GM21360 (cell line): ENCODE results near the gene CNN2.
A peak's percentile ranks its signal among the peaks of the same experiment; 100 is the strongest.
"Not testable (repeated sequence)": the region's sequence is repeated elsewhere in the genome, so short reads cannot be mapped to it uniquely, and the experiment has no call there.

Source experiments
- ATAC-seq: cut with Tn5 transposase; IDR thresholded peaks from one replicate; pipeline ENCODE4 v1.9.1; 2021; ENCODE audit warnings: mild to moderate bottlenecking, moderate library complexity; ENCODE audit not compliant: unreplicated experiment

CNN2 gene

DNA sequence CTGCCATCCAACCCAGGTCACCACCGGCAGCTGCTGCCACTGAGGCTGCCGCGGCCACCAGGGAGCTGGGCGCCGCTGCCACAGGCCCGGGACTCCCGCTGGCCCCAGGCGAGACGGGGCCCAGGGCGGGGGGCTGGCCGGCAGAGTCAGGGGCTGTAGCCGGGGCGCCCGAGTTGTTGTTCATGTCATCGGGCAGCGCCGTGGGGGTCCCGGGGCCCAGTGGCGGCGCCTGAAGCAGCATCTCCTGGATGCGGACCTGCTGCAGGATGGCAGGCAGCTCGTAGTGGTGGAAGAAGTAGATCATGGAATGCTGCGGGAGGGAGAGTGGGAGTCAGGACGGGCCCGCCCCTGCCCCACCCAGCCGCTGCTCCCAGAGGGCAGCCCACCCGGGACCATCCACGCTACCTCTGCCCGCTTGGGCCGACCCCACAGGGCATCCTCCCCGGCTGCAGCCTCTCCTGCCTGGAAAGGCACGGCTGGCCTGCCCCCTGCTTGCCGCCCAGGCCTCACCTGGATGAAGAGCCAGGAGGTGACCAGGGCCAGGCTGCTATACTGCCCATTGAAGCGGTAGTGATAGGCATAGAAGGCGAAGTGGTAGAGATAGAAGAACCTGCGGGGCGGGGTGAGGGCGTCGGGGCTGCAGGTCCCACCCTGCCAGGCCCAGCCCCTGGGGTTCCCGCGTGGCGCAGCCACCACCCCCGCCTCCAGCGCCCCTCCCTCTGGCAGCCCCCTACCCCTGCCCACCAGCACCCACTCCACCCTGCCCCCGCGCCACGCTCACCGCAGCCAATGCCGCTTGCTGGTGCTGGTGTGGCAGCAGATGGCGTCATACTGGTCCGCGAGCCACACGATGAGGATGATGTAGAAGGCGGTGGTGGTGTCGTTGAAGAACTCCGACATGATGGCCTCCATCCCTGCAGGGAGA is 15.6 kb upstream of the CNN2 start:
- no peak for ATAC-seq

DNA sequence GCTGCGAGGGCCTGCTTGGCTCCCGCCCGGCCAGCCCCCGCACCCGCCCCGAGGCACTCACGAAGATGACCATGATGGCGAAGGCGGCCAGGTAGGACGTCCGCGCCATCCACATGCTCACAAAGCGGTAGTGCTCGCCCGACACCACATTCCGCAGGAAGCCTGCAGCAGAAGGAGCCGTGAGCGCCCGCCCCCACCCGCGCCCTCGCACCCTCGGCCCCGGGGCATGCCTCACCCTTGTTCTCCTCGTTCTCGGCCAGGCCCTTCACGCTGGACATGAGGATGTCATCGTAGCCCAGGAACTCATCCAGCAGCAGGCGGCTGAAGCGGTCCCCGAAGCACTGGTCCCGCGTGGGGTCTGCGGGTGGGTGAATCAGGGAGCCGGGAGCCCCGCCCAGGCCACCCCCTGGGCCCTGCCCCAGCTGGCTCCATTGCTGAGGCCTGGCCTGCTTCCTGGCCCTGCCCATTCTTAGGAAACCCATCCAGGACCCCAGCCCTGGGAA is 14.5 kb upstream of the CNN2 start:
- no peak for ATAC-seq

DNA sequence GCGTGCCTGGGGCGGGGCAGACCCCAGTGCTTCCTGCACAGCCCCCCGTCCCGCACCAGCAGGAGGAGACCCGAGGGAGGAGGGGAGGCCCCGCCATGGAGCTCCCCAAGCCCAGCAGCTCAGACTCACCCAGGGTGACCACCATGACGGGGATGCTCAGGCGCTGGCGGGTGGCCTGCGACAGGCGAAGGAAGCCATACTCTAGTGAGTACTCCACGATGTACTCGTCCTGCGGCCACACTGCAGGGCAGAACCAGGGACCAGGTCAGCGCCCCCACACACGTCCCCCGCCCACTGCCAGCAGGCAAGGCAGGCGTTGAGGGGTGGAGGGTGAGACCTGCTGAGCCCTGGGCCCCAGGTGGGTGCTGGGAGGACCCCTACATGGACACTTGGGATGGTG is 14.1 kb upstream of the CNN2 start:
- no peak for ATAC-seq

DNA sequence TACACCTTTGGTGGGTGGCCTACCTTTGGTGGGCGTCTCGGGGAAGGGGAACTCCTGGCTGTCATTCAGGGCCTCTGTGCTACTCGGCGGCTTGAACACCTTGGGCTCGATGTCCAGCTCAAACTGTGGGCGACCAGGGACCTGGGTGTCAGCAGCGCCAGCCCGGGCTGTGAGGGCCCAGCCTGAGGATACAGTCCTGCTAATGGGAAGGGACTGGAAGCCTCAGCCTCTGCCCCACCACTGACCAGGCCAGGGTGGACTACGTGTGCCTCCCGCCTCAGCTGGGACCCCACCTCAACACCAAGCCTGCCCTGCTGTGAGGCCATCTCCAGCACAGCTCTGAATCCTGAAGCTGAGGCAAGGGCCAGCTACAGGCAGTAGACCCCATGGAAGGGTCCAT is 13.2 kb upstream of the CNN2 start:
- no peak for ATAC-seq

DNA sequence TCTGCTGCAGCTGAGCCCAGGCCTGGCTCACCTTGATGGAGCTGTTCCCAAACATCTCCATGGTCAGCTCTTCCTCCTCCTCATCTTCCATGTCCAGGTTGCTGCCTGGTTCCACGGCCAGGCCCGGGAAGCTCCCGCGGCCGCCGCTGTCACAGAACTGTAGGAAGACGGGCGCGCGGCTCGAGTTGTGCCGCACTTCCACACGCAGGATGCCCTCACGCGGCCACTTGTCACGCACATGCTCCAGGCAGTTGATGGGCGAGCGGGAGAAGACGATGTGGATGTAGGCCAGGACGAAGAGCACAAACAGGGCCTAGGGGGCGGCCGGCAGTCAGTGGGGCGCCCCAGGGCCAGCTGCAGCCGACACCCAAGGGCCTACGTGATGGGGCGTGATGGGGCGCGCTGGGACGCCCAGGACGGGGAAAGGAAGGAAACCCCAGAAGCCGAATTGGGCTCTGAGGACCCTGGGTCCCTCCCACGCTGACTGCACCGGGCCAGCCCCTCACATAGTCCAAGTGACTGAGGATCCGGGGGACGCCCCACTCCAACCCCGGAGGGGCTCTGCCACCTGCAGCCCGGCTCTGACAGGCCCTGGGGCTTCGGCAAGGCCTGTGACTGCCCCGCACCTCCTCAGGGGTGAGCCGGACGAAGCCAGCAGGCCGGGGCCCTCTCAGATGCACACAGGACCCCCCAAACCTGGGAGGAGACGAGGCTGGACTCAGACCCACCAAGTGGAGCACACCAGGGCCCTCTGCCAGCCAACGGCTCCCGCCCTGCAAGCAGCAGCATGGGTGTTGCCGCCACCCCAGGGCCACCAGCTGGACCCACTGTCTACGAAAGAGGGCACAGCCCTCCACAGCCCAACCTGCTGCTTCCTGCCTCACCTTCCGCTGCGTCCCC is 12.0 kb upstream of the CNN2 start:
- ATAC-seq: no peak

DNA sequence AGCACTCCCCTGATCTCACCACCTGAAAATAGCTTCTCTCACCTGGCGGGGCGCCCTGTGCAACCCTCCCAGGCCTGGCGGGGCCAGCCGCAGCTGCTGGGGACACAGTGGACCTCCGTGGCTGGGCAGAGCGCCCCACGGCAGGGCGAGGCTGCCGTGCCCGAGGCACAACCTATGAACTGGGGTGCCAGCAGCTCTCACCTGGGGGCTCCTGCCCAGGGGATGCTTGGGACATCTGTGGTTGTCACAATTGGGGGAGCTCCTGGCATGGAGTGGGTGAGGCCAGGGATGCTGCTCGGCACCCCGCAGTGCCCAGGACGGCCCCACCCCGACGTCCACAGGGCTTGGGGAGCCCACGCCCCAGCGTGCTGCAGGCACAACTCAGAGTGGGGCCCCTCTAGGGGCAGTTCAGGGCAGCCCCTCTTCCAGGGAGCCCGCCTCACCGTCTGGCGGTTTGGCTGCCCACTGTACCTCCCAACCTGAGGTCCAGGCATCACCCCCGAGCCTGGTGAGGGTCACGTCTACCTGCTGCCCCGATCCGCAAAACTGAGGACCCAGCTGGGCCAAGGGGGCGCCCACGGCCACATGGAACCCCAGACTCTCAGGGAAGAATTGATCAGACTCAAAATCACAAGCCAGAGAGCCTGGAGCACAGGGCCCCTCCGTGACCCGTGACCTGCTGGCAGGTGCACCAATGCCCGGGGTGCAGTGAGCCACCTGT is 11.2 kb upstream of the CNN2 start:
- no peak for ATAC-seq

DNA sequence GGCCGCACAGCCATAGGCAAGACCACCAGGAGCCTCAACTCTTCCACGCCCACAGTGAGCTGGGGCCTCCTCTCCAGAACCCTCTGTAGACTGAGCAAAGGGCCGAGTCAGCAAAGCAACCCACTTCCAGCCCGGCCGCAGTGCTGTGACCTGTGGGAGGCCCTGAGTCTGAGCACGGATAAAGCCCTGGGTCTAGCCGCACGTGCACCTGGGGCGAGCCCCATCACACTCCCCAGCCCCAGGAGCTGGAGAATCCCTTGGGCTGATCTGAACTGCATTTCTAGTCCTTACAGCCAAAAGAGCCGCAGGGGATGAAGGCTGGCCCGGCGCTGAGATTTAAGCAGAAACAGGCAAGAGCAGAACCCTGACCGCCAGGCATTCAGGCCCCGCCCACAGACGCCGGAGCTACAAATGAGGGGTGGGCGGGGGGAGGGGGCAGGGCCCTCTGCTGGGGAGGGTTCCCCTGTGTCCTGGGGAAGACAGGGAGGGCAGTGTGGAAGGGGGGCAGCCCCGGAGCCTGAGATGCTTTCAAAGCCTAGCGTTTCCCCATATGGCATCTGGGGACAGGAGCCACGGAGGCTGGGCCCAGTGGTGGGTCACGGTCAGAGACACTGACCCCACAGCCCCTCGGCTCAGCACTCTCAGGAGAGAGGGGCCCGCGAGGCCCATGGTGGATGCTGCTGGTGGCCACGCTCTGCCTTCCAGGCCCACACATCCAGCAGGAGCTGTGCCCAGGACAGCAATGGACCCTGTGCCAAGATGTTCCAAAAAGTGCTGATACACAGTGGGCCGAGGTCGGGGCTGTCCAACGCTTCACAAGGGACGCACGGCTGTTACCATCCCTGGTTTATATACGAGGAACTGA is 10.4 kb upstream of the CNN2 start:
- ATAC-seq: no peak

DNA sequence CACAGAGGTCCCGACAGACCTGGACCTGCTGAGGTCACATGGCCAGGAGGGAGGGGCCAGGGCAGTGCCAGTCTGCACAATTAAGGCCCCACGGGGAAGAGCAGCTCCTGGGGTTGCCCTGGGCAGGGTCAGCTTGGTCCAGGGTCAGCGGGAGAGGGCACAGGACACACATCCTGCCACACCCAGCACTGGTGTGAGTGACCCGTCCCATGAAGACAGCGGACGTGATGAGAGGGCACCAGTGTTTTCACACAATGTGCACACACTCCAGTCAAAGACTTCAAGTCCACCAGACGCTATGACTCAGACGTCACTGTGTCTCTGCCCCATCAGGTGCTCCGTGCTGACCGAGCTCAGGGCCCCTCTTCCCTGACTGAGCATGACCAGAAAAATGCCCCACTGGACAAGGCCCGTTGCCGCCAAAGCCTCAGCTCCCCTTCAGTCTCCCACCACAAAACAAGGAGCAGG is 9.7 kb upstream of the CNN2 start:
- no peak for ATAC-seq

DNA sequence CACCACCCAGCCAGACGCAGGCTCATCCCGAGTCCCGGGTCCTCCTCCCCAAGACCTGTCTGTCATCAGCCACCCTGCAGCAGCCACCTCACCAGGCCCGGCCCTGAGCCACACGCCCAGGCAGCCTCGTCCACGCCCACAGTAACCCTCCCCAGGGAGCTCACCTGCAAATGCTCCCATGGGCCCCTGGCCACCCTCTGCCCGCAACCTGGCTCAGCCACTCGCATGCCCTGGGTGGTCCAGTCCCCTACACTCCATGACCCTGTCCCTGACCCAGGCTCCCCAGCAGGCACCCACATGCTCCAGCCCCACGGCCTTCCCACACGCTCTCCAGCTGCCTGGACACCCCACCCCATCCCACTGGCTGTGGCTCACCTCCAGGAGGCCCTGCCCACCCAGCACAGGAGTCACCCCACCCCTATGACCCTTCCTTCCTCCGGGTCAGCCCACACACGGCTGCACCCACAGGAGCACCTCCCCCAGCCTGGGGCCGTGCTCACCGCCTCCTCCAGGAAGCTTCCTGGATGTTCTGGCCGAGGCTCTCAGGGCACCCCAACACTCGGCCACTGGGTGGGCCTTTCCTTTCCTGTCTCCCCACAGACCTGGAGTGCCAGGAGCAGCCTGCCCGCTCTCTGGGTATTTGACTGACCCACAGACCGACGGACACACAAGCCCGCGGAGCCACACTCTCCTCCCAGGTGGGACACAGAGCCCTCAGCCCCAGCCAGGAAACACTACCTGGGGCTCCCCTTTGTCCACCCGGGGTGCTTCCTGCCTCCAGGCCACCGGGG is 9.1 kb upstream of the CNN2 start:
- no peak for ATAC-seq

DNA sequence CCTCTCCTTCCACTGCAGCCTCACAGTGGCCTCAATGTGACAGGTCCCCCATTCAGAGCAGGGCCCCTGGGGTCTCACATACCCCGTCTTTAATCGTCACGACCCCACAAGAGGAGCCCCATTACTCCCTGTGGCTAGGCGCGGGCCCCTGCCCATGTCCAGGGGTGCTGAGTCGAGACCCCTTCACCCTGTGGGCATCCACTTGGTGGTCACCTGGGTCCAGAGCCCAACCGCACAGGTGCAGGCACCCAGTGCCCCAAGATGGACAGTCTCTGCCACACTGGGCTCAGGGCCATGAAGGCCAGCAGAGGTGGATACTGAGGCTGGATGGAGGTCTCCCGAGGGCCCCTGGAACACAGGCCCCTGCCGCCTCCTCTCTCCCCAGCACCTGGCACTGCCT is 8.5 kb upstream of the CNN2 start:
- no peak for ATAC-seq

DNA sequence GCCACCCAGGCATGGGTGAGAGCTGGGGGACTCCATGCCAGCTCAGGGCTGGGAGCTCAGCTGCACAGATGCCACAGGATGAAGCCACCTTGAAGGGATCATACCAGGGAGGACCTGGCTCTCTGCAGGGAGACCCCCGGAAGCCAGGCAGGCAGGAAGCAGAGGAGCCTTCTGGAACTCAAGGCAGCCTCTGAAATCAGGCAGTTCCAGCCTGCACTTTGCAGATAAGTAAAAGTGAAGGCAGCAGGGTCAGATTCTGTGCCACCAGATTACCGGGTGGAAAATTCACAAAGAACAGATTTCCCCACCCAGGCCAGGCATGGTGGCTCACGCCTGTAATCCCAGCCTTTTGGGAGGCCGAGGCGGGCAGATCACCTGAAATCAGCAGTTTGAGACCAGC is 8.0 kb upstream of the CNN2 start:
- no peak for ATAC-seq

DNA sequence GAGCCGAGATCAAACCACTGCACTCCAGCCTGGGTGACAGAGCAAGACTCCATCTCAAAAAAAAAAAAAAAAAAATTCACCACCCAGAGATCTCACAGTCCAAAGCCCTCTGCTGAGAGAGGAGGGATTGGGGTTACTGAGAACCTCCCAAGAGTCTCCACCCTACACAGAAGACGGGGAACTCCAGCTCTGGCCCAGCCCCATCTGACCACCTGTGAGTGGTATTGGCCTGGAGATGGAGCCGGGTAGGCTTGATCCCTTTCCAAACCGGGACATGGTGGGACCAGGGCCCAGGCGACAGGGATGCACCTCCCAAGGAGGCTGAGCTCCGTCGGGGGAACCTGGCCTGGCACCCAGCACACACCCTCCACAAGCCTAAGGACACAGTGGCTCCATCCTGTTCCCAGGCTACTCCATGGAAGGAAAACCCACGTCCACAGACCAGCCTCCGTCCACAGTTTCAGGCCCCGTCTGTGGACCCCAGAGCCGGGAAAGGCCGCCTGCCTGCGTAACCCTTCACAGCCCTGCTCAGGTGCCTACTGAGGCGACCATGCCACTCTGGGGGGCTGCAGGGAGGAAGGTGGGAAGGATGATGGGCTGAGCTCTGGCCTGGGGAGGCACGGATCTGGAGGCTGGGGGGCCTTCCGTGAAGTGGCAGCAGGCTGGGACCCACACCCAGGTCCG is 7.3 kb upstream of the CNN2 start:
- no peak for ATAC-seq

DNA sequence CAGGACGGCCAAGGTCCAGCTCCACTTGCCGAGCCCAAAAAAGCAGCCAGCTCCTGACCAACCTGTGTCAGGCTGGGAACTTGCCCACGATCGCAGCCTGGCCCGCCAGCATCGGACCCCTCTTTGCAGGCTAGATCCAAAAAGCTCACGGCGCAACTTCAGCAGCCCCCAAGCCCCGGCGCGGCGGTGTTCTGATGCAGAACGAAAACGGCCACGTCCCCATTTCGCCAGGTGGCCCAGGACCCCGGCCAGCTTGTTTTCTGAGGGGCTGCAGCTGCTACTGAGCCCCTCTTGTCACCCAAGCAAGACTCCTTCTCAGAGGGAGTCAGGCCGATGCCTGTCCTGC is 6.8 kb upstream of the CNN2 start:
- ATAC-seq: no peak

DNA sequence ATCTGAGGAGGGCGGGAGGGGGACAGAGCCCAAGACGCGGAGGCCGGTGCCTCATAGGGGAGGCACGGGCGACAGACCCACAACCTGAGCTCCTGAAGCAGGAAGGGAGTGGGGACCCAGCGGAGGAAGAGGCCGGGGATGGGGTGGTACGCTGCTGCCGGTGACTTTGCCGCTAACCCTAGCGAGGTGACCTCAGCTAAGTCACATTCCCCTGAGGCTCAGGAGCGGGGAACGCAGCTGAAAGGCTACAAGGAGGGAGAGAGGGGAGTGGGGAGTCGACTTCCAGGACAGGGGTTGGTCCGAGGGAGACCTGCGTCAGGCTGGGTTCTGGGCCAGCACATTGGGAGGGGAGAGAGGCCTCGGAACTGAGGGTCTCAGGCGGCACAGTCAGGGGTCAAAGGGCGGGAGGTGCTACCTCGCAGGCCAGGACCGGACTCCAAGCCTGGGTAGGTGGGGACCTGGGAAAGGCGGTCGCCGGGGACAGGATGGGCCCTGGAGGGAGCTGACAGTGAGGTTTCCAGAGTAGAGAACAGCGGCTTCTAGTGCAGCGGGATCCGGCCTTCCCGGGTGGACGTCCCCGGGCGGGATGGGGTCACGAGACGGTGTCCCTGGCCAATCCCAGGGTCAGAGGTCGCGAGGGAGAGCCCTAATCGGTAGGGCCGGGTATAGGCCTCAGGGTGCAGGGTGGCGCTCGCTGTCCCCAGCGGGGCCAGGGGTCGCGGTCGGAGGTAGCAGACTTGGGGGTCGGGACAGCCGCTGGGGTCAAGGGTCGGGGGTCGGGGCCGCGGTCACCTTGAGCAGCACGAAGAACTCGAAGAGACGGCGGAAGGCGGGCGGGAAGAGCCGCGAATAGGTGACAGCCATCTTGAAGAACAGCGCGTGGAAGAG is 6.2 kb upstream of the CNN2 start:
- ATAC-seq: no peak

DNA sequence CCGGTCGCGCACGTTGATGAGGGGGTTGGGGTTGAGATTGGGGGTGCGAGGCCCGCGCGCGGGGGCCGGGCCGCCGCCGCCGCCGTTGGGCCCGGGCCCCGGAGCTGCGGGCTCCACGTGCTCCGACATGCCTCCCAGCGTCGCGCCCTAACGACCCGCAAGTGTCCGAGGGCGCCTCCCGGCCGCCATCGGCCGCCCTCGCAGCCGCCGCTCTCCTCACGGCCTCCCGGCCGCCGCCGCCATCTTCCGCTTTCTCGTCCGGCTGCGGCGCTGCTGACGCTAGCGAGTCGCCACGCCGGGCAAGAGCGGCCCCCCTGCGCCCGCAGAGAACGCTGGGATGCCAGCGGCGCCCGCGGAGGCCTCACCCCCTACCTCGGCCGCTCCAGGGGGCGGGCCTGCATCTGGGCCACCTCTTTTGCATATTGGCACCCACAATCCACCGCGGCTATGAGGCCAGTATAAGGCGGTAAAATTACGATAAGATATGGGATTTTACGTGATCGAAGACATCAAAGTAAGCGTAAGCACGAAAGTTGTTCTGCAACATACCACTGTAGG is 5.5 kb upstream of the CNN2 start, which contains the start of gene TMEM259:
Gene TMEM259, minus strand, starts transcription at position 256 of the 558 bp plus-strand sequence. Its CDS starts 127 bp downstream, at position 129.
- peak; percentile 74 for ATAC-seq

DNA sequence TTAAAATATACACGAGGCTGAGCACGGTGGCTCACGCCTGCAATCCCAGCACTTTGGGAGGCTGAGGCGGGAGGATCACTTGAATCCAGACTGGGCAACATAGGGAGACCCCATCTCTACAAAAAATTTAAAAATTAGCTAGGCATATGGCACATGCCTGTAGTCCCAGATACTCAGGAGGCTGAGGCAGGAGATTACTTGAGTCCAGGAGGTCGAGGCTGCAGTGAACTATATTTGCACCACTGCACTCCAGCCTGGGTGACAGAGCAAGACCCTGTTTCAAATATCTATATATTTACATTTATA is 2.6 kb upstream of the CNN2 start:
- not testable (repeated sequence) for ATAC-seq

DNA sequence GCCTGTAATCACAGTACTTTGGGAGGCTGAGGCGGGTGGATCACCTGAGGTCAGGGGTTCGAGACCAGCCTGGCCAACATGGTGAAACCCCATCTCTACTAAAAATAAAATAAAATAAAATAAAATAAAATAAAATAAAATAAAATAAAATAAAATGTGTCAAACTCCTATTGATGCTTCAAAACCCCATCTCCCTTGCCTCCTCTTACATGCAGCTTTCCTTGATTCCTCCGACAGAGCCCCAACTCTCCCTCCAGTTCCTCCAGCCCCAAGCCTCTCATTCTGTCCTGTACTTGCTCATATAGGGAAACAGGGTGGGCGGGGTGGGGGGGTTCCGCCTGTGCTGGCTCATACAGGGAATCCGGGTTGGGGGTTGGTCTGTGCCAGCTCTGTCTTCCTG is 1.3 kb upstream of the CNN2 start:
- ATAC-seq: not testable (repeated sequence)
